ENCODE measurements around the gene KCNN3. TPM values are rescaled to one million over a fixed set of nuclear protein-coding genes. Genes with fewer than 3 reads are reported as not detected.

Gene KCNN3
- total RNA-seq, 1 experiment from 2014 or later: not detected

- peaks cover 79% of the 10 kb centered on the region for H3K27me3 Mint-ChIP-seq (ENCODE audit: unreplicated experiment)
- H3K9me3 Mint-ChIP-seq (ENCODE audit: low read depth, unreplicated experiment): no peaks in the 10 kb centered on the region
- CTCF ChIA-PET: interaction anchor here (1.0 to 1.2 kb wide), 2 partner anchors 10 to 23 kb away, joined by 3 read pairs; no protein-coding TSS in a partner anchor
- intact Hi-C loops (cut with micrococcal nuclease; ENCODE audit: unreplicated experiment): no loop called here
- no peaks in the 10 kb centered on the region for H3K4me1 Mint-ChIP-seq (ENCODE audit: low read depth, unreplicated experiment)
- H3K4me3 Mint-ChIP-seq (ENCODE audit: low read depth, unreplicated experiment): no peak overlapping the region
- BruUV-seq (replicated peaks): no TSS peak
- H3K36me3 Mint-ChIP-seq (ENCODE audit: insufficient read depth, unreplicated experiment): no peaks in the 10 kb centered on the region
- H3K27ac Mint-ChIP-seq (ENCODE audit: unreplicated experiment): no peak overlapping the region
- DNase-seq: no peak
- TF ChIP-seq CTCF (IDR thresholded peaks at IDR 0.05; ENCODE audit: unreplicated experiment): no peak
Observed at GRCh38 chr1:154848983-154849382, 21.1 kb downstream of the KCNN3 start.

- intact Hi-C loops (cut with micrococcal nuclease; ENCODE audit: unreplicated experiment): no loop called here
- CTCF ChIA-PET: no interaction called here
- TF ChIP-seq CTCF (IDR thresholded peaks at IDR 0.05; ENCODE audit: unreplicated experiment): no peak
- Mint-ChIP-seq H3K4me1 (ENCODE audit: low read depth, unreplicated experiment) (no peaks in the 10 kb centered on the region), H3K9me3 (ENCODE audit: low read depth, unreplicated experiment) (no peaks in the 10 kb centered on the region), H3K4me3 (ENCODE audit: low read depth, unreplicated experiment) (no peak overlapping the region), H3K36me3 (ENCODE audit: insufficient read depth, unreplicated experiment) (no peaks in the 10 kb centered on the region), H3K27me3 (ENCODE audit: unreplicated experiment) (peaks cover 90% of the 10 kb centered on the region), H3K27ac (ENCODE audit: unreplicated experiment) (no peak overlapping the region)
- no TSS peak for BruUV-seq (replicated peaks)
- DNase-seq: no peak
Observed at GRCh38 chr1:154847891-154848290, 22.2 kb downstream of the KCNN3 start.

- H3K27me3 Mint-ChIP-seq (ENCODE audit: unreplicated experiment): peaks cover 98% of the 10 kb centered on the region
- CTCF ChIA-PET: interaction anchor here (0.8 kb wide), 1 partner anchor 324 kb away, joined by 4 read pairs; no protein-coding TSS in a partner anchor
- no peaks in the 10 kb centered on the region for H3K36me3 Mint-ChIP-seq (ENCODE audit: insufficient read depth, unreplicated experiment)
- no peak overlapping the region for H3K27ac Mint-ChIP-seq (ENCODE audit: unreplicated experiment)
- no peak for DNase-seq
- H3K4me3 Mint-ChIP-seq (ENCODE audit: low read depth, unreplicated experiment): no peak overlapping the region
- intact Hi-C loops (cut with micrococcal nuclease; ENCODE audit: unreplicated experiment): no loop called here
- no peaks in the 10 kb centered on the region for H3K4me1 Mint-ChIP-seq (ENCODE audit: low read depth, unreplicated experiment)
- no peak for TF ChIP-seq CTCF (IDR thresholded peaks at IDR 0.05; ENCODE audit: unreplicated experiment)
- H3K9me3 Mint-ChIP-seq (ENCODE audit: low read depth, unreplicated experiment): no peaks in the 10 kb centered on the region
- no TSS peak for BruUV-seq (replicated peaks)
Observed at GRCh38 chr1:154846565-154847442, 23.3 kb downstream of the KCNN3 start.

- intact Hi-C loops (cut with micrococcal nuclease; ENCODE audit: unreplicated experiment): no loop called here
- peaks cover 92% of the 10 kb centered on the region for H3K27me3 Mint-ChIP-seq (ENCODE audit: unreplicated experiment)
- no TSS peak for BruUV-seq (replicated peaks)
- H3K9me3 Mint-ChIP-seq (ENCODE audit: low read depth, unreplicated experiment): no peaks in the 10 kb centered on the region
- TF ChIP-seq CTCF (IDR thresholded peaks at IDR 0.05; ENCODE audit: unreplicated experiment): no peak
- no peak for DNase-seq
- CTCF ChIA-PET: no interaction called here
- H3K36me3 Mint-ChIP-seq (ENCODE audit: insufficient read depth, unreplicated experiment): no peaks in the 10 kb centered on the region
- no peak overlapping the region for H3K27ac Mint-ChIP-seq (ENCODE audit: unreplicated experiment)
- H3K4me3 Mint-ChIP-seq (ENCODE audit: low read depth, unreplicated experiment): no peak overlapping the region
- no peaks in the 10 kb centered on the region for H3K4me1 Mint-ChIP-seq (ENCODE audit: low read depth, unreplicated experiment)
Observed at GRCh38 chr1:154845879-154846278, 24.2 kb downstream of the KCNN3 start.
